Measurements from ENCODE around the gene ATE1.
"Not testable (repeated sequence)": the region's sequence is repeated elsewhere in the genome, so short reads cannot be mapped to it uniquely, and the experiment has no call there.

Gene ATE1

DNA sequence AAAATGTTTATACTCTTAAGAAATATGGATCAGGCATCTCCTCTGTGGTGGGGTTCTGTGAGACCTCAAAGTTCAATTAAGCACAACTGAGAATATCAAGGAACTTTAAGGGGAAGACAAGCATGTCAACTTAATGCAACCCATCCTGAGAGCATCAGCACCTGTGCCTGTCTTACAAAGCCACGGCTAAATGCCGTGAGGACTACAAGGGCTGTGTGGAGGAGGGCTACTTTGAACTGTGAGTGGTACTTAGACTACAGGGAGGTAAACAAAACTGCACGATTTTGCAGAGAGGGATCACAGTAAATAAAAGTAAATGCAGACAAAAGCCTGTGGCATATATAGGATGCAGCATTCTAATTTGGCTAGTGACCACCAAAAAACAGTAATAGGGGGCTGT lies 139.1 kb downstream of the ATE1 start:
- DNase-seq (ENCODE audit: low read depth in 2 of 2) = no peak

DNA sequence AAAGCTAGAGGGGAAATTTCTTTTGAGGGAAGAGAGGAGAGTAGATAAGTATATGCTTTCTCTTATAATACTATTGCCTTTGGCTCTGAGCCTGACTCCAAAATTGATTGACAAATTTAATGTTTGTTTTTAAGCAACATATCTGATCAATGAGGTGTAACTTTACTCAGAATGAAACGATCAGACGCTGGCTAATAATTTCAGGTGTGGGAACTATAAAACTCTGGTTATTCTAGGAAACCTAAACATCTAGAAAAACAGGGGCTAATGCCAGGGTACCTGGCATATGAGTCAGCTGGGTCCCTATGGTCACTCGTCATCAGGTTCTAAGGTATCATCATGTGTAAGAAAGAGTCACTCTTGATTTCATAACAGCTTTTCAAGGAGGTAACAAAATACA lies 139.7 kb downstream of the ATE1 start:
- DNase-seq (ENCODE audit: low read depth in 2 of 2) = no peak

DNA sequence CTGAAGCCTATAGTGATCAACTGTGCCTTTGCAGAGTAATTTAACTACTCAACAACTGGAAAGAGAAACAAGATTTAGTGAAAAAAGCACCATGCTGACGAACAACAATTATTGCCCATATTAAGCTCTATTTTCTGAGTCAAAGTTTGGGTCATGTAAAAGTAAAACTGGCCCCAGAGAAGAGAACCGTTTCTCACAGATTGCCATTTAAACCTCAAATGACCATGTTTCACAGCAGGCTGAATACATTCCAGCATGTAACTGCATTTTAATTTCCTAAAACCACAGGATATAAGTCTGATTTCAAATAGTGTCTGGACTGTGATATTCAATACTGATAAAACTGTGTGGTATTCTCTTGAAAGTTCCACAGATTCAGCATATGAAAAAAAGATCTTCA lies 140.7 kb downstream of the ATE1 start:
- DNase-seq (ENCODE audit: low read depth in 2 of 2) = no peak

DNA sequence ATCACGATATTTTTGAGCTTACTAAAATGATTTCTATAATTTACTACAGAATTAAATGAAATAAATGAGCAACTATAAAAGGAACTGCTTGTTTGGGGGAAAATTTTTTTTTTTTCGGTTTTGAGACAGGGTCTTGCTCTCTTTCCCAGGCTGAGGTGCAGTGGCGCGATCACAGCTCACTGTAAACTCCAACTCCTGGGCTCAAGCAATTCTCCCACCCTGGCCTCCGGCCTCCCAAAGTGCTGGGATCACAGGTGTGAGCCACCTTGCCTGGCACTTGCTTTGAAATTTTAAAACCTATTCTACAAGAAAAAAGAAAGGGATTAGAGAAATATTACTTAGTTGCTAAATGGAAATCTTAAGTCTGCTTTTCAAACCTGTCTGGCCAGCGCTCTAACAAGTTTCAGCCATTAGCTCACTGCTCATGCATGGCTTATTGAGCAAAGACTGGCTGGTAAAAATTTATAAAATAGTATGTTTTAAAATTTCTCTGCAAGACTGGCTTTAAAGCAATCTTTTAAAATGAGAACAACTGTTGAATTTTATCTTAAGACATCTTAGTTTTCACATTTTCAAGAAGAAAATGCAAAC lies 144.0 kb downstream of the ATE1 start:
- no peak for DNase-seq (ENCODE audit: low read depth in 2 of 2)

DNA sequence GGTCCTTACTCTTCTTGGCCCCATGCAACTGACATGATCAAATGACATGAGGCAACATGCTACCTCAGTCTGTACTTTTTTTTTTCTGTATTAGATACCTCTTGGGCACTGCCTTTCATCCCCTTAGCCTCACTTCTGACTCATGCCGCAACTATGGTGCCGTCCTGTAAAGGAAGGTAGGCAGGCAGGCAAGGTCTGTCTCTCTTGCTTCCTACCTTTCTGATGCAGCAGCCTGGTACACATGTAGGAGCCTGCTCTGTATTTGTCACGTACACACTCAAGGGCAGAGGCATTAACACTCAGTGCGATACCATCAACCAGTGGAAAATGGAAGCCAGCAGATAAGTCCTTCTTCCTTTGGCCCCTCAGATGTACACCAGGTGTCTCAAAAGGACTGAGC lies 146.7 kb downstream of the ATE1 start:
- no peak for DNase-seq (ENCODE audit: low read depth in 2 of 2)

DNA sequence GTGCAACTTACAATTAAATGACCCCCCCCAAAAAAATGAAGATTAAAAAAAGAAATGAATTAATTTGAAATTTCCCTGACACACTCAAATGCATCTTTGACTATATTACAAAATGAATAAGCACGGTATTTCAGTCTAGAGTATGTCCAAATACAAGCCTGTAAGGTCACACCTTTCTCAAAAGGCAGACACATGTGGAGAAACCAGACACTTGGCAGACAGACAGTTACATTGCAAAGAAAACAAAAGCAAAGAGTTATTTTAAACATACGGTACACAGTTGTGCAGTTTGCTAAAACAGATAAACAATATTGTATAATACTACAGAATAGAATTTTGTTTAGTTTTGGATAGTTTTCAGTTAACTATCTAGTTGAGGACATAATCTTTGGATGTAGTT lies 153.0 kb downstream of the ATE1 start:
- no peak for DNase-seq (ENCODE audit: low read depth in 2 of 2)

DNA sequence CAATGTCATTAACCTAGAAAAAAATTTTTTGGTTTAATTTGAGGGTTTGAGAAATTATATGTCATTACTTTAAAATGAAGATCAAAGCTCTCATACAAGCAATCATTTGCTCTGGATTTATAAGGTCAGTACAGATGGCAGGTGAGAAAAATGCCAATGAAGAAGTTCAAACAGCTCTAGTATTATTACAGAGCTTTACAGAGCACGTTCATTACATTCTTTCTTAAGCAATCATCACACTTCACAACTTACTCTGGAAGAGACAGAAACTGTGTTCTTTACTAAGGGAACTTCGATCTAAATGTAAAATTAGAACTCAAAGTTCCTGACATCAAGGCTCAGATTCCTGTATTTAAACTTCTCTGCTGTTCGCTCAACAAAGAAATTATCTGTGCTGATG lies 153.4 kb downstream of the ATE1 start:
- no peak for DNase-seq (ENCODE audit: low read depth in 2 of 2)

DNA sequence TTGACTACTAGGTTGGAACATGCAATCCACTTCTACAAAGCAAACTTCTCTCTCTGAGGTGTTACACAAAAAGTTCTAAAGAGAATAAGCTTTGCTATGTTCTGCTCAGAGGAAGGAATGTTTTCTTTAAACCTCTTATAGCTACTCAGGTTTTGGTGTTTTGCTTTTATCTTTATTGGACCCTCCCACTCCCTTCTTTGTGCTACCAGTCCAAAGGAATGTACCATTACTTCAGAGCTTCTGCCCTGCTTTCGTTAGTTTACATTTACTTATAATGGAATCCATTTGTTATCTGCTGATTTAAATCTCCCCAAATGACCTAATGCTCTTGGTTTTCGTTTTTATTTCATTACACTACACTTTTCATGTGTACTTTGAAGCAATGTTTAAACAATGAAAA lies 154.9 kb downstream of the ATE1 start:
- no peak for DNase-seq (ENCODE audit: low read depth in 2 of 2)

DNA sequence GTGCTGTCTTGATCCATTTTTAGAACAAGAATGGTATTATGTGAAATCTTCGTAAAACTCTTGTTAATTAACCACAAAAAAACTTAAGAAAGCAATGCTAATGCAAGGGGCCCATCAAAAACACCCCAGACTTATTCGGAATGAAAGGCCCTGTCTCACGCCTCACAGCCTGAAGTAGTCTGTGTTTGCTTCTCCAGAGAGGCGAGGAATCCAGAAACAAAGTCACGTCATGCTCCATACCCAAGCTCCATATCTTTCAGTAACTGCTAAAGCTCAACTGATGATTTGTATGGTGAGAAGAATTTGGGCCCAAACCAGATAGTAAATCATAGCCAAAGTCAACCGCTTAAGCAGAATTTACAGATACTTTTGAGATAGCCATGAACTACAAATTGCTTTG lies 155.4 kb downstream of the ATE1 start:
- no peak for DNase-seq (ENCODE audit: low read depth in 2 of 2)

DNA sequence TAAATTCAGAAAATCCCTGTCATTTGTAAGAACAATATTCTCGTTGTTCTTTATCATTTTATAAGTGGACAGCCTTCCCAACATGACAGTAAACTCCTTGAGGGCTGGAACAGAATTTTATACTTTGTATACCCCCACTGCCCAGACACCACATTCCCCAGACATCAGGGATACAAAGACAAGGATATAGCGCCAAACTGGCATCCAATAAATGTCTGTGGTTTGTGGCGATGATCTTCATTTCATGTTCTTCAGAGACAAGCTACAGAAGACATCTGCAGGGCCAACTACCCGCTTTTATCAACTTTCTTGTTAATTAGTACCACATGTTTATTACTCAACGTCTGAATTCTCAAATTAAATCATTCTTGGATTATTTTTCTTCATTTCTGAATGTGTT lies 155.9 kb downstream of the ATE1 start:
- DNase-seq (ENCODE audit: low read depth in 2 of 2) = no peak

DNA sequence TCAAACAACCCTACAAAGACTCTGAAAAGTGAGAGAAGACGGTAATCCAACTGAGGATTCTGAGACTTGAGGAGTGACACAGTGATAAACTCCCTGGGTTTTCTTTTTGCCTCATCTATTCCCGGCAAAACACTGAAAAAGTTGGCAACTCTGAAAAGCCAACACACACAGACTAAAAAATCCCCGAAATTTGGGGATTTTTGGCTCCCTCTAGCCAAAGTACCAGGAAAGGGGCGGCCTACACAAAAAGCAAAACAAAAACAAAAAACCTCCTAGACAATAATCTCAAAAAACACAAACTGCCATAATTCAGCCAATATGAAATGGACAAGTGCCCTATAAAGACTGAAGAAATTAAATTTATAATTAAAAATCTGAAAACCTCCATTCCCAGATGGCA lies 161.4 kb downstream of the ATE1 start:
- DNase-seq (ENCODE audit: low read depth in 2 of 2) = no peak

DNA sequence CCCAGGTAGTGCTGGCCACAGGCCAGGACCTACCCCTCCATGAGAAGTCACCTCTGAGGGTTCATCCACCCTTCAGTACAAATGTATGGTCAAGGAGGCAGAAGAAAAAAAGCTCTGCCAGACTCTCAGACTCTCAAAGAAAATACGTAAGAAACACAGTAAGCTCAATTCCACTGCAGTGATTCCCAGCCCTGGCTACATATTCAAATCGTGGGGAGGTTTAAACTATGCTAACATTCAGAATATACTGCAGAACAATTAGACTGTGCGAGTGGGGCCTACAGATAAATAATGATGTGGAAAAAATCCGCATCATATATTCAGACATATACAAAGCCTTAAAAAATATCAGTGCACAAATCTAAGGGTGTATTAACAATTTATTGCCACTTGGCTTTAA lies 162.6 kb downstream of the ATE1 start:
- DNase-seq (ENCODE audit: low read depth in 2 of 2) = no peak

DNA sequence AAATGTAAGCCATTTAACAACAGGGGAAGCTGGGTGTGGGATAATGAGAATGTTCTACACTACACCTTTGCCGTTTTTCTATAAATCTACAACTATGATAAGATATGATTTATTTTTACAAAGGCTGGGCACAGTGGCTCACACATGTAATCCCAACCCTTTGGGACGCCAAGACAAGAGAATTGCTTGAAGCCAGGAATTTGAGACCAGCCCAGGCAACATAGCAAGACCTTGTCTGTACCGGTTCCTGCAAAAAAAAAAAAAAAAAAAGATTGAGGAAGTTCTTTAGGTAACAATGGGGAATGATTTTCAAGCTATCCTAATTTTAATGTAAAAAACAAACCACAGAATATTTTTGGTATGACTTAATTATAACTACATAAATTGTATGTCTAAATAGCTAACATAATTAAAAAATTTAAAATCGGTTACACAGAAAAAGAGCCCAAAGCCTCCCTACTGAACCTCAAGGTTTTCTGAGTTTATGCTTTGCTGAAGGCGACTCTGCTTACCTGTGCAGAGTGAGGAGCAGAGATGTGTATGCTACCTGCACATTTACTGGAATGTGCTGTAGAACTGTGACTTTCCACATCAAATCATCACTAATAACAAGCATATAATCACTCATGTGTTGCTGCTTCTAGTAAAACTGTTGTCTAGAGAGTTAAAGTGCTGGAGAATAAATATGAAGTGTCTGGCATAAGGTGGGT lies 163.4 kb downstream of the ATE1 start:
- no peak for DNase-seq (ENCODE audit: low read depth in 2 of 2)

DNA sequence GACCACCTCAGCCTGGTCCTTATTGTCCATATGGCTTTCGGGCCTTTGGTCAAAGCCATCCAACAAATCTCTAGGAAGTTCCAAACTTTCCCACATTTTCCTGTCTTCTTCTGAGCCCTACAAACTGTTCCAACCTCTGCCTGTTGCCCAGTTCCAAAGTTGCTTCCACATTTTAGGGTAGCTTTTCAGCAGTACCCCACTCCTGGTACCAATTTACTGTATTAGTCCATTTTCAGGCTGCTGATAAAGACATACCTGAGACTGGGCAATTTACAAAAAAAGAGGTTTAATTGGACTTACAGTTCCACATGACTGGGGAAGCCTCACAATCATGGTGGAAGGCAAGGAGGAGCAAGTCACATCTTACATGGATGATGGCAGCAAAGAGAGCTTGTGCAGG lies 170.6 kb downstream of the ATE1 start:
- DNase-seq (ENCODE audit: low read depth in 2 of 2) = not testable (repeated sequence)

DNA sequence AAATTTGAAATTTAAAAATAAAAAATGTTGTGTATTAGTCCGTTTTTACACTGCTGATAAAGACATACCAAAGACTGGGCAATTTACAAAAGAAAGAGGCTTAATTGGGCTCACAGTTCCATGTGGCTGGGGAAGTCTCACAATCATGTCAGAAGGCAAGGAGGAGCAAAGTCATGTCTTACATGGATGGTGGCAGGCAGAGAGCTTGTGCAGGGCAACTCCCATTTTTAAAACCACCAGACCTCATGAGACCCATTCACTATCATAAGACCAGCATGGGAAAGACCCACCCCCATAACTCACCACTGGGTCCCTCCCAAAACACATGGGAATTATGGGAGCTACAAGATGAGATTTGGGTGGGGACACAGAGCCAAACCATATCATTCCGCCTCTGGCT lies 172.3 kb downstream of the ATE1 start:
- not testable (repeated sequence) for DNase-seq (ENCODE audit: low read depth in 2 of 2)

DNA sequence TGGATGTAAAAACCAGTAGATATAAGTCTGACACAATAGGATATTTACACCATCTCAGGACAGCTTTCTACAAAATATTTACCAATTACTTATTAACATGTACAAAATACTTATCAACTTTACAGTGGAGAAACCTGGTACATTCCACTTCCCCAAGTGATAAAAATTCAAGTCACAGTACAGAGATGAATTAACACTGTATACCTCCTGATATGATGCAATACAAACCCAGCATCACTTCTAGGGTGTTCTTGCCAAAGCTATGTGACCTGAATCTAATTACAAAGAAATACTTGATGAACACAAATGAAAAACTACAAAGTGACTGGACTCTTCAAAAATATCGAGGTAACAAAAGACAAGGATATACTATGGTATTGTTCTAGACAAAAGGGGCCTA lies 173.2 kb downstream of the ATE1 start:
- no peak for DNase-seq (ENCODE audit: low read depth in 2 of 2)

DNA sequence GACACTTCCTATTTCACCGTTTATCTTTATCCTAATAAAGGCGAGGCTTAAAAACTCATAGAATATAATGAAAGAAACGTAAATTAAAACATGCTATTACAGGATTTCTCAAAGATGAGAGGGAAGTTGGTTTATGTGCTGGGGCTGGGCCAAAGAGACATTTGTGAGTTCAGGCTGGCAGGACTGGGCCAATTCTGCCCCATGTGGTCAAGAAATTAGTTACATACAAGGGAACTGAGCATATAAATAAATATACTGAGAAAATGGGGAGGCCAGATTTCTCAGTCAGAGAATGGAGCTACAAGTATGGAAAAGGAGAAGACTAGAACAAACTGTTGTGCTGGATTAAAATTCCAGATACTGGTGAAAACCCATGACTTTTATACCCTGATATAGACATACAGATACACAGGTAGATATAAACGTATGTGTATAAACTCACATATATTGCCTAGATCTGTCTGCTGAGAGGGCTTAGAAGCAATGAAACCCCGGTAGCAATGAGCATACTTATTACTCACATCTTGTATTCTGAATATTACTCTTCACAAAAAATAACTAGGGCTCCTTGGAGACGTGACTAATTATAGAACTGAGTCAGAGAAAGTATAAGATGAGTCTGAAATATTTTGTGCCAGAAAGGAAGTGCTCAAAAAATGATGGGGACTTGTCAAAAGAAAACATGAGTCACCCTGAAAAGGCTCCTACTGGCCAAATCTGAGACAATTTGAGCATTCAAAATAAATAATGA lies 173.9 kb downstream of the ATE1 start:
- no peak for DNase-seq (ENCODE audit: low read depth in 2 of 2)

DNA sequence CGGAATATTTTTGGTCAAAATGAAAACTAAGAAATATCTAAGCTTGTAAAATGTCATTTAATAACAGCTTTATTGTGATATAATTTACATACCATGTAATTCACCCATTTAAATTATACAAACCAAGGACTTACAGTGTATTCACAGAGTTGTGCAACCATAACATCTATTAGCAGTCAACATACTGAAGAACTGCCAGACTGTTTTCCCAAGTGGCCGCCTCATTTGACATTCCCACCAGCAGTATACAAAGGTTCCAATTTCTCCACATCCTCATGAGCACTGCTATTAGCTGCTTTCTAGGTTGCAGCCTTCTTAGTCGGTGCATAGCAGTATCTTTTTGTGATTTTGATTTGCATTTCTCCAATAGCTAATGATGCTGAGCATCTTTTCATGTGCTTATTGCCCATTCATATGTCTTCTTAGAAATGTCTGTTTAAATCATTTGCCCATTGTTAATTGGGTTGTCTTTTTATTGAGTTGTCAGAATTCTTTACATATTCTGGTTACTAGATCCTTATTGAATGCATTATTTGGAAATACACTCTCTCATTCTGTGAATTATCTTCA lies 176.6 kb downstream of the ATE1 start:
- no peak for DNase-seq (ENCODE audit: low read depth in 2 of 2)

DNA sequence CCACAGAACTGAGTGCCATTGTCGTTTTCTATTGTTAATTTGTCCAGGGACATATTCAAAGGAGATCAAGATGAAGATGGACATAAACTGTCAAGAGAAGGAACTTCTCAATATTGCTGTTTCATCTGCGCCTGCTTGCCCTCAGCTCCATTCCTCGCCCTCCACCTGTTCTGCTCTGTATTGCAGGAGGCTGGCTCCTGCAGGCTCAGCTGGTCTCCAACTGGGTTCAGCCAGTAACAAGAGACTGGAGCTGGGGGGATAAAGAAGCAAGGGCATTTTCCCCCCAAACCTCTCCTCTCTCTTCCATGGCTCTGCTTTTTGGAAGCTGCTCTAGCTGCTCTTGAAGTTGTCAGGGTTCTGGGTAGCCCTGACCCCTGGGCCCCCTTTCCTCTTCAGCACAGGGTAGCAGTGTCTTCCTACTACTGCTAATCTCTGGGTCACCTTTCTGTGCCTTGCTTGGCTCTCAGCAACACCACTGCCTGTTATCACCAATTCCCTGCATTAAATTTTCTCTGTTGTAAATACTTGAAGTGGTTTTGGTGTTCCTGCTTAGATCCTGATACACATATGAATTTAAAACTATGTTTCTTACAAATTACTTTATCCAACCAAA lies 180.6 kb downstream of the ATE1 start:
- DNase-seq (ENCODE audit: low read depth in 2 of 2) = no peak

DNA sequence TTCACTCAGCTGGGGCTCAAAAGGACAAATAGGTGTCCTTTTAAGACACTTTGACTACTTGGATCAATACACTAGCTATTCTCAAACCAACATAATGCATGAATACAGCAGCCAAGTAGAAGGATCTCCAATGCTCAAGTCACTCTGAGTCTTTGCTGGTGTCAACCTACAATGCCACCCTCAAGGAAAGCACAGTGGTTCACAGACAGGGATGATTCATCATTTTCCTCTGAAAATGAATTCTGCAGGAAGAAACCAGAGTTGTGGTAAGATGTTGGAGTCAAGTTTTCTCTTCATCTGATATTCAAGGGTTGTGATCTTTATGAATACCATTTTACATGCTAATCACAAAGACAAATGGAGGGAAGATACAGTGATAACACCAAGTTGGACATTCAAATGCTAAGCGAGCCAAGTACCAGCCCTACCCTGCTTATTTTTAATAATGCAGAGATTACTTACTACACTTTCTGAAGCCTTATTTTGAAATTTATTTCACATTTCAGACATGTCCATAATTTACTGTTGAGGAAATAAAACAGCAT lies 186.5 kb downstream of the ATE1 start:
- DNase-seq (ENCODE audit: low read depth in 2 of 2) = no peak

DNA sequence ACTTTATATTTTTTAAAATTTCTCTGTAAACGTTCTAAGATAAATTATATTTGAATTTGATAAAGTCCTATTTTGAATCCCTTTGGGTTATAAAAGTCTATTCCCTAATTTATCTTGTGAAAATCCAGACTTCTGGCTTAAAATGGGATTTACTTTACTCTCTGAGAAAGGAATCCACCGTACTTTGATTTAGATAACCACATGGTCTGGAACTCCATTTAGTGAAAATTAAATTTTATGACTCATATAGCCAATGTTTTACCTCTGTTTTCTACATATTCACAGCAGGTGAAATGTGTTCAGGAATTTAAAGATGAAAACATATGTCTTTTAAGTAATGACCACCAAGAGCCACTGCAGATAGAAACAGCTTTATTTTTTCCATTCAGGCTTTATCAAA lies 187.8 kb downstream of the ATE1 start:
- DNase-seq (ENCODE audit: low read depth in 2 of 2) = no peak

DNA sequence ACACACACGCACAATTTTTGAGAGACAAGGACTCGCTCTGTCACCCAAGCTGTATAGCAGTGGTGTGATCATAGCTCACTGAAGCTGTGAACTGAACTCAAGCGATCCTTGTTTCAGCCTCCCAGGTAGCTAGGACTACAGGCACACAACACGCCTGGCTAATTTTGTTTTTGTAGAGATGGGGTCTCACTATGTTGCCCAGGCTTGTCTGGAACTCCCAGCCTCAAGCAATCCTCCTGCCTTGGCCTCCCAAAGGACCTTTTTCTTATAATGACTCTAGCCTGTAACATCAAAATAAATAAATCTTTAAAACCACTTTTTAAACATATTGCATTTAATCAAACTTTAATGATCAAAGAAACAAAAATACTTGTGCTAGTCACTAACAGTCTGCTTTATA lies 188.7 kb downstream of the ATE1 start:
- no peak for DNase-seq (ENCODE audit: low read depth in 2 of 2)
